Right atrium auricular region (tissue), 2 donors: ENCODE measurements around the gene PLOD2. TPM values are rescaled to one million over a fixed set of nuclear protein-coding genes. Genes with fewer than 3 reads are reported as not detected.

Experiments used
- DNase-seq: peaks from one replicate; pipeline ENCODE4 v3.0.0-alpha.2; 2019; ENCODE audit warnings: low spot score
- H3K27ac ChIP-seq, 2 donors: fragments of 200-600 bp; sonication (generic); 1 replicate in 1 of 2; 2 replicates in 1 of 2; pipeline ENCODE4 v1.5.1; 2016 to 2019
- H3K27me3 ChIP-seq, 2 donors: fragments of 200-600 bp; sonication (generic); one replicate each; pipeline versions ENCODE4 v1.5.1 to v1.6.0; 2017 to 2019
- H3K36me3 ChIP-seq: fragments of 200-600 bp; sonication (generic); one replicate; pipeline ENCODE4 v1.5.1; 2016
- H3K4me1 ChIP-seq, 2 donors: fragments of 200-600 bp; sonication (generic); one replicate each; pipeline versions ENCODE4 v1.5.1 to v1.6.0; 2017 to 2019
- H3K4me3 ChIP-seq, 2 donors: fragments of 200-600 bp; sonication (generic); 1 replicate in 1 of 2; 2 replicates in 1 of 2; pipeline ENCODE4 v1.5.1; 2017 to 2019; ENCODE audit warnings: mild to moderate bottlenecking in 1 of 2, moderate library complexity in 1 of 2
- H3K9me3 ChIP-seq, 2 donors: fragments of 200-600 bp; sonication (generic); one replicate each; pipeline ENCODE4 v1.5.1; 2019
- total RNA-seq, 2 donors: library from RNA; depleted of rRNA; stranded (reverse); fragments of >200 nt; gene quantifications; one replicate each; pipeline ENCODE4 v1.1.0, GENCODE V29; 2016
- TF ChIP-seq, protein P1 (sequence below), 2 donors: fragments of 200-600 bp; sonication (generic); IDR thresholded peaks; one replicate each; pipeline ENCODE4 v1.5.1; 2019; ENCODE audit warnings: antibody characterized with exemption in 2 of 2

The PLOD2 gene
- total RNA-seq, 2 donors from 2014 or later: 18.2 to 30.5 TPM

DNA sequence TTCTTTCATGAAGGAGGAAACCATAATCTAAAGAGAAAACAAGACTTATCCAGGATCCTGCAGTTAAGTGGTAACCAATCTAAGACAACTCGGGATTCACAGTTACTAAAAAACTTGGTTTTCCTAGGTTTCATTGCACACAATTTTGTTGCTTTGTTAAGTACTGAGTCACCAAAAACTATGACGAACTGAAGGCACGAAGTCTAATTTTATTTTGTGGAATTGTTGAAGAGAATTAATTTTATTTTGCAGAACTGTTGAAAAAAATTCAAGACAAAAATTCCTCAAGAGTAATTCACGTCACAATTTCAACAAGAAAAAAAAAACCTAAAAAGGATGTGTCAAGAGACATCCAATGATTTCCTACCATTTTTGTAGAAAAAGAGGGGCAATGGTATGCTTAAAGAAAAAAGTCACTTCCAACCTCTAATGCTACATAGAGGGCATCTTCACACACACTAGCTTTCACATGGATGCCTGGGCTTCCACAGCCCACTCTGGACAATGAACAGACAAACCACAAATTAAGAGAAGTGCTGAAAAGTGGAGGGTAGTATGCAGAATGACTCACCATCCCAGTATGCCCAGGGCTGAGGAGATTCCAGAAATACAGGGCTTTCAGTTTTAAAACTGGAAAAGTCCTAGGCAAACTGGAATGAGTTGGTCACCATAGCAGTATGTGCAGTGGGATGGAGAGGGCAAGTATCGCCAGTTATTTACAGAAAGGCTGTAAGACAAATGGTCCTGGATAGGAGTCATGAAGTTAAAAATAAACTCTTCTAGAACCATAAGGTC lies 29.2 kb downstream of the PLOD2 start:
- Histone ChIP-seq H3K27ac (peak overlapping the region in 1 of 2 donors; percentile 31), H3K4me1 (peaks cover 0 to 26% of the 10 kb centered on the region in 2 donors), H3K36me3 (no peaks in the 10 kb centered on the region), H3K4me3 (no peak overlapping the region), H3K27me3 (no peaks in the 10 kb centered on the region), H3K9me3 (no peaks in the 10 kb centered on the region)
- TF ChIP-seq, protein P1, sequence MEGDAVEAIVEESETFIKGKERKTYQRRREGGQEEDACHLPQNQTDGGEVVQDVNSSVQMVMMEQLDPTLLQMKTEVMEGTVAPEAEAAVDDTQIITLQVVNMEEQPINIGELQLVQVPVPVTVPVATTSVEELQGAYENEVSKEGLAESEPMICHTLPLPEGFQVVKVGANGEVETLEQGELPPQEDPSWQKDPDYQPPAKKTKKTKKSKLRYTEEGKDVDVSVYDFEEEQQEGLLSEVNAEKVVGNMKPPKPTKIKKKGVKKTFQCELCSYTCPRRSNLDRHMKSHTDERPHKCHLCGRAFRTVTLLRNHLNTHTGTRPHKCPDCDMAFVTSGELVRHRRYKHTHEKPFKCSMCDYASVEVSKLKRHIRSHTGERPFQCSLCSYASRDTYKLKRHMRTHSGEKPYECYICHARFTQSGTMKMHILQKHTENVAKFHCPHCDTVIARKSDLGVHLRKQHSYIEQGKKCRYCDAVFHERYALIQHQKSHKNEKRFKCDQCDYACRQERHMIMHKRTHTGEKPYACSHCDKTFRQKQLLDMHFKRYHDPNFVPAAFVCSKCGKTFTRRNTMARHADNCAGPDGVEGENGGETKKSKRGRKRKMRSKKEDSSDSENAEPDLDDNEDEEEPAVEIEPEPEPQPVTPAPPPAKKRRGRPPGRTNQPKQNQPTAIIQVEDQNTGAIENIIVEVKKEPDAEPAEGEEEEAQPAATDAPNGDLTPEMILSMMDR (IDR thresholded peaks at IDR 0.05): no peak
- DNase-seq: no peak

DNA sequence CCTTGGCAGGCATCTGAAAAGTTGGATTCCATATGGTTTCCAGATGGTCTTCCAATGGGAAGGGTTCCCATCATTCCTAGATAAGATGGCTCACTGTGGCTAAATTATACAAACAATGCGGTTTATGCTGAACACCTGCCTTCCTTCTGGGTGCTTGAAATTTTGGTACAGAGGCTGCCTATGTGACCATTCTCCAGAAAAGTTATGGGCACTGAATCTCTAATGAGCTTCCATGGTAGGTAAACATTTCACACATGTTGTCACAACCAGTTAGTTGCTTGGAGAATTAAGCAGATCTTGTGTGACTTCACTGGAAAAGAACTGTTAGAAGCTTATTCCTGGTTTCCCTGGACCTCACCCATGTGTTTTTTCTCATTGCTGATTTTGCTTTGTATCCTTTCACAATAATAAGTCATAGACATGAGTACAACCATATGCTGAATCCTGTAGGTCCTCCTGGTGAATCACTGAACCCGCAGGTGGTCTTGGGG lies 30.1 kb downstream of the PLOD2 start:
- Histone ChIP-seq H3K27me3 (no peaks in the 10 kb centered on the region), H3K4me3 (no peak overlapping the region), H3K9me3 (no peaks in the 10 kb centered on the region), H3K4me1 (peaks cover 0 to 30% of the 10 kb centered on the region in 2 donors), H3K27ac (no peak overlapping the region), H3K36me3 (no peaks in the 10 kb centered on the region)
- no peak for DNase-seq
- TF ChIP-seq, protein P1 (IDR thresholded peaks at IDR 0.05): no peak

DNA sequence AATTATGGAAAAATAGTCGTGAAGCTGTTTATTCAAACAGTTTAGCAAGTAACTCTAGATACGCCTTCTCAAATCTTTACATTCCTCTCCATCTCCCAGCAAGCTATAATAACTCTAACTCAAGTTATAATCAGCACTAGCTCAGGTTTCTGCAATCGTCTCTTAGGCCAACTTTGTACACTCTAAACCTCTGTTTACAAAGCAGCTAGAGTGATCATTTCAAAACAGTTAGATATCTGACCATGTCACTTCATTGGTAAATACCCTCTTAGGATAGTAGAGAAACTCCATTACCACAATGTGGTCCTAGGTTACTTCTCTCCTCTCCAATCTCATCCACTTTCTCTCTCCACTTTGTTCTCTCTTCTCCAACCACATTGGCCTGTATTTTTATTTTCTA lies 31.2 kb downstream of the PLOD2 start:
- H3K27me3 ChIP-seq: no peaks in the 10 kb centered on the region
- peaks cover 0 to 42% of the 10 kb centered on the region in 2 donors for H3K4me1 ChIP-seq
- H3K9me3 ChIP-seq: no peaks in the 10 kb centered on the region

DNA sequence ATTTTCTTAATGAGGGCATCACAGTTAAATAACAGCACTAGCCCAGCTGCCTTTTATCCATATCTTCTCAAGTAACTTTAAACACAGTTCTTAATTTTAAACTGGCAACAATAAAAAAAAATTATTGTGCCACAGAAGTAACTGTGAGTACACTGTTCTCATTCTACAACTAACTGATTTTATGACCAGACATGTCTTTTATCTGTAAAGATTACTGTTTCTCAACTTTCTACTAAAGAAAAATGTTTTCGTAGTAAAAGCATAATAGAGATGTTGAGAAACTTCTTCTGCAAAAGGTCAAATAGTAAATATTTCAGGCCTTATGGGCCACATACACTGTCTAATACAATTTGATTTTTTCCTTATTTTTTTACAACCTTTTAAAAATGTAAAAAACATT lies 32.0 kb downstream of the PLOD2 start:
- no peak for DNase-seq
- H3K36me3 ChIP-seq: no peaks in the 10 kb centered on the region
- no peaks in the 10 kb centered on the region for H3K9me3 ChIP-seq
- no peak overlapping the region for H3K4me3 ChIP-seq
- no peaks in the 10 kb centered on the region for H3K27me3 ChIP-seq
- H3K4me1 ChIP-seq: peaks cover 0 to 41% of the 10 kb centered on the region in 2 donors
- TF ChIP-seq, protein P1 (IDR thresholded peaks at IDR 0.05): no peak
- H3K27ac ChIP-seq: peak overlapping the region in 1 of 2 donors; percentile 24

More for the DNA sequence above, 31.2 kb downstream of the PLOD2 start:
- Histone ChIP-seq H3K27ac (no peak overlapping the region), H3K36me3 (no peaks in the 10 kb centered on the region), H3K4me3 (no peak overlapping the region)
- TF ChIP-seq, protein P1 (IDR thresholded peaks at IDR 0.05): no peak
- no peak for DNase-seq

DNA sequence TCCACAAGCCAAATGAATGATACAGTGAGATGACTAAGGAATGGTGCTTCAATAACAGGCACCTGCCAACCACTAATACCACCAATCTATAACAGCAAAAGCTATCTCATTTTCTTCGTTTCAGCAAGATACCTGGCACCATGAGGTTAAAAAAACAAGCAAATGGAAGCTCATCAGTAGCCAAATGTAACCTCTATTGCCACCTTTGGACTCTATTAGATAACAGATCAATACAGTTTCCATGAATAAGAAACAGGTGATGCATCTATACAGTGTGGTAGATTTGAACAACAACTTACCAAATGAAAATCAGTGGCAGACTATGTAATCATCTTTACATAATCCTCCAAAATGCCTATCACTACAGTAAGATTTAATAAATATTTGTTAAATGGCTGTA lies 32.8 kb downstream of the PLOD2 start:
- H3K27me3 ChIP-seq: no peaks in the 10 kb centered on the region
- no peaks in the 10 kb centered on the region for H3K9me3 ChIP-seq
- DNase-seq: no peak
- H3K4me3 ChIP-seq: no peak overlapping the region
- H3K36me3 ChIP-seq: no peaks in the 10 kb centered on the region
- no peak overlapping the region for H3K27ac ChIP-seq
- H3K4me1 ChIP-seq: peaks cover 0 to 34% of the 10 kb centered on the region in 2 donors
- TF ChIP-seq, protein P1 (IDR thresholded peaks at IDR 0.05): no peak
